Natural killer cell (primary cell): ENCODE data around the gene UFC1. TPM values are rescaled to one million over a fixed set of nuclear protein-coding genes. Genes with fewer than 3 reads are reported as not detected.

Experiments used
- ATAC-seq, 3 donors: fragments of 150-1000 bp in 2 of 3; fragments of 200-7000 bp in 1 of 3; cut with Tn5 transposase; 1 replicate in 1 of 3; 2 replicates in 2 of 3; pipeline ENCODE4 v1.10.0; 2021; ENCODE audit warnings: mild to moderate bottlenecking in 2 of 3, moderate library complexity in 2 of 3
- DNase-seq, 2 donors: peaks; one replicate each; pipeline versions ENCODE4 v3.0.0 to v3.0.0-alpha.2; 2013 to 2021; ENCODE audit warnings: mixed read lengths in 1 of 2
- H3K27ac ChIP-seq: one replicate; pipeline ENCODE4 v1.5.1; 2013; ENCODE audit warnings: mild to moderate bottlenecking, low read length
- H3K27me3 ChIP-seq: one replicate; pipeline ENCODE4 v1.6.1; 2013; ENCODE audit warnings: low read length; ENCODE audit not compliant: control insufficient read depth, insufficient read depth
- H3K36me3 ChIP-seq: one replicate; pipeline ENCODE4 v1.6.1; 2013; ENCODE audit warnings: low read length; ENCODE audit not compliant: control insufficient read depth, insufficient read depth
- H3K4me1 ChIP-seq: one replicate; pipeline ENCODE4 v1.6.1; 2013; ENCODE audit warnings: low read length; ENCODE audit not compliant: control insufficient read depth, insufficient read depth
- H3K4me3 ChIP-seq: one replicate; pipeline ENCODE4 v1.5.1; 2013; ENCODE audit warnings: low read length
- H3K9me3 ChIP-seq: one replicate; pipeline ENCODE4 v1.6.1; 2013; ENCODE audit warnings: low read length; ENCODE audit not compliant: control insufficient read depth, insufficient read depth
- H3K27ac Mint-ChIP-seq, 2 donors: one replicate each; pipeline ENCODE4 v1.8.0; 2022; ENCODE audit warnings: mild to moderate bottlenecking in 2 of 2, mixed read lengths in 2 of 2, moderate library complexity in 1 of 2
- H3K27me3 Mint-ChIP-seq, 2 donors: one replicate each; pipeline ENCODE4 v1.8.0; 2022; ENCODE audit warnings: low read depth in 2 of 2, mixed read lengths in 2 of 2
- H3K36me3 Mint-ChIP-seq: one replicate; pipeline ENCODE4 v1.8.0; 2022; ENCODE audit warnings: mixed read lengths
- H3K4me1 Mint-ChIP-seq, 2 donors: one replicate each; pipeline ENCODE4 v1.8.0; 2022; ENCODE audit warnings: mixed read lengths in 2 of 2
- H3K4me3 Mint-ChIP-seq: one replicate; pipeline ENCODE4 v1.8.0; 2022; ENCODE audit warnings: mild to moderate bottlenecking, moderate library complexity, mixed read lengths
- H3K9me3 Mint-ChIP-seq, 2 donors: one replicate each; pipeline ENCODE4 v1.8.0; 2022; ENCODE audit warnings: mixed read lengths in 2 of 2
- CTCF ChIP-seq: fragments of 200-600 bp; IDR thresholded peaks from one replicate; pipeline ENCODE4 v1.8.0; 2022; ENCODE audit warnings: antibody characterized with exemption
- WGBS: methylation state at CpG from one replicate; pipeline ENCODE4 v1.1.7; 2013; ENCODE audit warnings: missing lambda C conversion rate; ENCODE audit not compliant: insufficient coverage; 5-methylcytosine and 5-hydroxymethylcytosine counted together
- intact Hi-C: fragments of 100-400 bp; cut with micrococcal nuclease; formaldehyde crosslinking; loops from one replicate; pipeline ENCODE4 v1.14.2; 2022
- total RNA-seq, 4 donors: library from RNA; stranded (reverse); fragments of 120-200 nt in 1 of 4; gene quantifications; one replicate each; pipeline versions ENCODE4 v1.2.3 to v1.2.4, GENCODE V29; 2013 to 2022

UFC1 gene
- total RNA-seq, 3 donors from 2014 or later (not counting 1 experiment from before 2014, with no cell fraction given): 109 to 155 (median 117) TPM

GRCh38 chr1:161121834-161122233 is 31.9 kb upstream of the UFC1 start:
- TF ChIP-seq CTCF: no peak
- H3K9me3 ChIP-seq: no peaks in the 10 kb centered on the region
- Mint-ChIP-seq H3K27ac (peak overlapping the region; percentile 5 to 19), H3K27me3 (no peaks in the 10 kb centered on the region), H3K4me3 (no peak overlapping the region), H3K4me1 (peaks cover 32 to 42% of the 10 kb centered on the region in 2 donors), H3K36me3 (peaks cover 11% of the 10 kb centered on the region), H3K9me3 (no peaks in the 10 kb centered on the region)
- H3K27ac ChIP-seq: no peak overlapping the region
- DNase-seq (no peak), ATAC-seq (no peak)
- 81% methylated on average over 2 of the region's 4 CpGs for WGBS
- peaks cover 27% of the 10 kb centered on the region for H3K4me1 ChIP-seq
- H3K27me3 ChIP-seq: no peaks in the 10 kb centered on the region
- H3K36me3 ChIP-seq: peaks cover 45% of the 10 kb centered on the region
- H3K4me3 ChIP-seq: no peak overlapping the region
- intact Hi-C loops: no loop called here

GRCh38 chr1:161122967-161123366 is 30.8 kb upstream of the UFC1 start:
- Histone ChIP-seq H3K9me3 (no peaks in the 10 kb centered on the region), H3K27ac (no peak overlapping the region), H3K4me1 (peaks cover 20% of the 10 kb centered on the region), H3K27me3 (no peaks in the 10 kb centered on the region), H3K36me3 (peaks cover 54% of the 10 kb centered on the region), H3K4me3 (no peak overlapping the region)
- peaks cover 15% of the 10 kb centered on the region for H3K36me3 Mint-ChIP-seq
- no peak overlapping the region for H3K27ac Mint-ChIP-seq
- no peaks in the 10 kb centered on the region for H3K9me3 Mint-ChIP-seq
- H3K27me3 Mint-ChIP-seq: no peaks in the 10 kb centered on the region
- TF ChIP-seq CTCF: no peak
- no peak overlapping the region for H3K4me3 Mint-ChIP-seq
- ATAC-seq (no peak), DNase-seq (no peak)
- WGBS: 97% methylated on average over 6 of the region's 6 CpGs
- intact Hi-C loops: no loop called here
- H3K4me1 Mint-ChIP-seq: peaks cover 36 to 44% of the 10 kb centered on the region in 2 donors

- H3K9me3 Mint-ChIP-seq: no peaks in the 10 kb centered on the region
- H3K4me1 Mint-ChIP-seq: peaks cover 33 to 46% of the 10 kb centered on the region in 2 donors
- peaks cover 8% of the 10 kb centered on the region for H3K36me3 Mint-ChIP-seq
- no peaks in the 10 kb centered on the region for H3K27me3 Mint-ChIP-seq
- H3K4me3 Mint-ChIP-seq: no peak overlapping the region
- ATAC-seq: no peak
- no peaks in the 10 kb centered on the region for H3K27me3 ChIP-seq
- no peak for DNase-seq
- TF ChIP-seq CTCF: no peak
- 88% methylated on average over 1 of the region's 2 CpGs for WGBS
- H3K36me3 ChIP-seq: peaks cover 31% of the 10 kb centered on the region
- no peaks in the 10 kb centered on the region for H3K9me3 ChIP-seq
- no peak overlapping the region for H3K27ac ChIP-seq
- peak overlapping the region; percentile 11 to 22 for H3K27ac Mint-ChIP-seq
- no peak overlapping the region for H3K4me3 ChIP-seq
- H3K4me1 ChIP-seq: peaks cover 9% of the 10 kb centered on the region
- intact Hi-C loops: no loop called here
Measured at GRCh38 chr1:161127649-161128048, 26.1 kb upstream of the UFC1 start.
